ENCODE measurements around the gene NCK2.

GRCh38 chr2:105889046-105889445 is 144.3 kb downstream of the NCK2 start:
- no peak for TF ChIP-seq HMGXB4 (CRISPR knock-in tag; IDR thresholded peaks at IDR 0.05; ENCODE audit: borderline replicate concordance)
- TF ChIP-seq CTCF (IDR thresholded peaks at IDR 0.05), result no peak
- TF ChIP-seq POLR2A (IDR thresholded peaks at IDR 0.05; ENCODE audit: low read length), result no peak
- TF ChIP-seq HDAC2 (IDR thresholded peaks at IDR 0.05), result no peak
- no peak for TF ChIP-seq RCOR1 (IDR thresholded peaks at IDR 0.05; ENCODE audit: low read depth, low read length)
- no peak for TF ChIP-seq CBX2 (IDR thresholded peaks at IDR 0.05; ENCODE audit: borderline replicate concordance, low read depth)
- no peak for TF ChIP-seq BHLHE40 (IDR thresholded peaks at IDR 0.05; ENCODE audit: low read depth, low read length)

All from A549 (cell line).